HK-2 (cell line): ENCODE results near the gene DLL3.
A peak's percentile ranks its signal among the peaks of the same experiment; 100 is the strongest.

Experiments used
- DNase-seq: peaks from one replicate; pipeline ENCODE4 v3.0.0-alpha.2; 2018; ENCODE audit not compliant: unreplicated experiment

The DLL3 gene

DNA sequence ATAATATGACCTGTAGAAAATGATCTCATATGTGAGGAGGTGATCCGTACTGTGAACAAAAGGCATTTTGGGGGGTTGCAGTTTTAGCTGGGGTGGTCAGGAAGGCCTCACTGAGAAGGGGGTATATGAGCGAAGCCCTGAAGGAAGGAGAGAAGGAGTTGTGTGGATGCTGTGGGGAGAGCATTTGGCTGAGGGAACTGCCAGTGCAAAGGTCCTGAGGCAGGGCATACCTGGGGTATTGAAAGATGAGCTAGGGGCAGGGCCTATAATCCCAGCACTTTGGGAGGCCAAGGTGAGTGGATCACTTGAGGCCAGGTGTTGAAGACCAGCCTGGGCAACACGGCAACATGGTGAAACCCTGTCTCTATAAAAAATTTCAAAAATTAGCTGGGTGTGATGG is 18.7 kb downstream of the DLL3 start:
- no peak for DNase-seq

DNA sequence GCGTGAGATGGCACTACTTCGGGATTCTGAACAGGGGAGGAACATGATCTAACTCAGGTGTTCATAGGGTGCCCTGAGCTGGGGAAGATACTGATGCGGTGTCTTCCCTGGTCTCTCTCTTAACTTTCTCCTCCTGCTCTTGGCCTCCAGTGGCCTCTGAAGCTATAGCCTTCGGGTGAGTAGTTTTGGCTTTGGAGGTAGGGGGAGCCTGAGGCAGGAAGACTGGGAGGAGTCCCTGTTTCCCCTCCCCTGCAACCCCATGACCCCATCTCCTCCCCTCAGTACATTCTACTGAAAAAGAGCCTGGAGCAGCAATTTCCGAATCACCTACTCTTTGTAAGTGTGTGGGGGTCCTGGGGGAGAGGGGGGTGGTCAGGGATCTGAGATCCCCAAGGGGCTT is 19.7 kb downstream of the DLL3 start:
- DNase-seq = no peak

DNA sequence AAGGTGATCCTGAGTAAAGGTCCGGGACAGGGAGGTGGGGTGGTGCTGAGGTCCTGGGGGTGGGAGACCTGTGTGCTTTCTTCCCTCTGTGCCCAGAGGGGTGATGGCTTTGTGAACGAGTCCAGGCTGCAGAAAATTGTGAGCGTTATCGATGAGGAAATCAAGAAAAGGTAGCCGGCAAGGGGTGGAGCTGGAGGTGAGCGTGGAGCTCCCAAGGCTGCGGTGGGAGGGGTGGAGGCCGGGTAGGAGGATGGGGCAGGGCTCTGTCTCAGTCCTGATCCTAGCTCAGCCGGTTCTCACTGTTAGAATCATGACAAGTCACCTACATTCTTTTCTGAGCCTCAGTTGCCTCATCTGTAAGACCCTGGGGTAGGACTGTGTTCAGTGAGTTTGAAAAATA is 20.2 kb downstream of the DLL3 start:
- DNase-seq = no peak

DNA sequence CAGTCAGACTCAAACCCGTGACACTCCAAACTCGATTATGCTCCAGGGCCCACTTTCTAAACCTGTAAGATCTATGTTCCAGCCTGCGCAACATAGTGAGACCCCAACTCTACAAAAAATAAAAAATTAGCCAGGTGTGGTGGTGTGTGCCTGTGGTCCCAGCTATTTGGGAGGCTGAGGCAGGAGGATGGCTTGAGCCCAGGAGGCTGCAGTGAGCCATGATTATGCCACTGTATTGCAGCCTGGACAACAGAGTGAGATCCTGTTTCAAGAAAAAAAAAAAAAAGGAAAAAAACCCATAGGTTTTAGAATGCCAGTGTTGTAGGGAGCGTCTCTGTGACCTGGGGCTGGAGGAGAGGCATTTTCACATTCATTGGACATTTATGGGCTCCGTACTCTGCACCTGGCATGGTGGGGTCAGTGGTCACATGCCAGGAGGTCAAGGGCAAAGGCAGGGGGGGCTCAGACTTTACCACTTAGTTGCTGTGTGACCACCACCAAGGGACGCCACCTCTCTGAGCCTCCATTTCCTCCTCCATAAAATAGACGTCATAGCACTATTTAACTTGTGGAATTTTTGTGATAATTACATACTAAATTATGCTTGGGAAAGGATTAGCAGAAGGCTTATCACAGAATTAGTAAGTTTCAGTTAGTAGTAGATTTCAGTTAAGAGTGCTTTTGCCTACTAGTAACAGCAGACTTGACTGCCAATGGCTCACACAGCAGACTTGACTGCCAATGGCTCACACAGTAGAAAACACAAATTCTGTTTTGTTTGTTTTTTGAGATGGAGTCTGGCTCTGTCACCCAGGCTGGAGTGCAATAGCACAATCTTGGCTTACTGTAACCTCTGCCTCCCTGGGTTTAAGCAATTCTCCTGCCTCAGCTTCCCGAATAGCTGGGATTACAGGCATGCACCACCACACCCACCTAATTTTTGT is 22.1 kb downstream of the DLL3 start:
- no peak for DNase-seq

- DNase-seq = no peak
Observed at GRCh38 chr19:39524495-39524894, 25.7 kb downstream of the DLL3 start.

- no peak for DNase-seq
Observed at GRCh38 chr19:39525205-39525604, 26.5 kb downstream of the DLL3 start.

- DNase-seq = no peak
Observed at GRCh38 chr19:39531834-39532232, 33.1 kb downstream of the DLL3 start.

DNA sequence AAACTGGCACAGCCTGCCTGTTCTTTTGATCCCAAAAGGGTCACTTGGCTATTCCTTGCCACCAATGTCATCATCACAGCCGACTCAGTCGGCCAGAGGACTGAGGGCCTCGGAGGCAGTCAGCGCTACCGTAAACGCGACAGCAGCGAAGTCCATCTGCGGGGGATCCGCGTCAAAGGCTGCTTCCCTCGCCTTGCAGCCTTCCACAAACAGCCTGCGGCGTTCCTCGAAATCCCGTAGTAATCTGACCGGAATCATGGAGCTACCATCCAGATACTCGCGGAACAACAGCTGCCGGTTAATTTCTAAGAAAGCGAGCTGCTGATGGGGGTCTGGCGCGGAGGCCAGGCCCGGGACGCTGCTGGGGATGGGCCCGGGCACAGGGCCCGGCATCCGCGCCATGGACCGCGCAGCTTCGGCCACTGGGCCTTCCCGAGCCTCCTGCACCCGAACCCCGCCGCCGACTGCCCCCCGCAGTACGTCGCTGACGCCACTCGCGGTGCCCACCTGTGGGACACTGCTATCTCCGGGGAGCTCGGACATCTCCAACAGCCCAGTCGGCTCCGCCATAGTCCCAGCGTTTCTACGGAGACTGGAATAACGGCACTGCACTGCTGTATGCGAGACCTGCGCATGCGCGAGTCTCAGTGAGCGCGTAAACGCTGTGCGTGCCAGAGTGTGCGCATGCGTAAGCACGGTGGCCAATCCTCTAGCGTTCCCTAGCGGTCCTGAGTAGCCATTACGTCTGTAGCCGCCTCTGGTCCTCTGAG is 33.7 kb downstream of the DLL3 start, which contains the start of gene EID2B:
Gene EID2B, minus strand, starts transcription at position 620 of the 770 bp plus-strand sequence. Its CDS starts 50 bp downstream, at position 570.
- peak; percentile 96 for DNase-seq

DNA sequence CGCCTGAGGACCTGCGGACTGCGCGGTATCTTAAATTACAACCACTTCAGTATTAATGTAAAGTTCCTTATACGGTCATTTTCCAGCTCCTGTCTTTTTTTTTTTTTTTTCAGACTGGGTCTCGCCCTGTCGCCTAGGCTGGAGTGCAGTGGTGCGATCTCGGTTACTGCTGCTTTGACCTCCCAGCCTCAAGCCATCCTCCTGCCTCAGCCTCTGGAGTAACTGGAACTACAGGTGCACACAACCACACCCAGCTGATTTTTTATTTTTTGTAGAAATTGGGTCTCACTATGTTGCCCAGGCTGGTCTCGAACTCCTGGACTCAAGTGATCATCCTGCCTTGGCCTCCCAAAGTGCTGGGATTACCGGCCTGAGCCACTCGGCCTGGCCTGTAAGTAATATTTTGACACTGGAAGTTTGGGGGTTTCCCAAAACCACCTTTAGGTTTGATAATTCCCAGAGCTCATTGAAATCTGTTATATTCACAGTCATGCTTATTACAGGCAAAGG is 34.3 kb downstream of the DLL3 start:
- no peak for DNase-seq

- no peak for DNase-seq
Observed at GRCh38 chr19:39533791-39534190, 35.0 kb downstream of the DLL3 start.

GRCh38 chr19:39539165-39539517 is 40.4 kb downstream of the DLL3 start:
- no peak for DNase-seq

- peak; percentile 97 for DNase-seq
Observed at GRCh38 chr19:39539518-39540332, 41.0 kb downstream of the DLL3 start, which contains the start of gene EID2. EID2 (minus strand) TSS chr19:39540161; CDS start chr19:39540079, 82 bp downstream.

GRCh38 chr19:39540333-39540673 is 41.6 kb downstream of the DLL3 start:
- no peak for DNase-seq

DNA sequence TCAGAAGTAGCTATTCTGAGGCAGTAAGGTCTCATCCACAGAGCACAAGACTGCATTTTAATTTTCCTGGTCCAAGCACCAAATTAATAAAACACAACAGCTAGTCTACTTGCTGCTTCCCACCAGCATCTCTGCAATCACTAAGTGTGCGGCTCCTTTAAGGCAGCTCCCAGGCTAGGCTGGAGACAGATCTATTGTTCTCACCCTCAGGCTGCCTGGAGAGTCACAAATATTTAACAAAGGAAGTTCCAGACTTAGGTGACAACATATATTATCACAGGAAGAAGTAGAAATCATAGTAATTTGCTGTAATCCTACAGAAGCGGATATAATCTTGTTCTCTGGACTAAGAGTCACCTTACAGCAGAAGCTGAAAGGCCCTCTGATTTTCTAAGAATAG is 43.5 kb downstream of the DLL3 start:
- DNase-seq = no peak

GRCh38 chr19:39543477-39543857 is 44.7 kb downstream of the DLL3 start:
- no peak for DNase-seq

DNA sequence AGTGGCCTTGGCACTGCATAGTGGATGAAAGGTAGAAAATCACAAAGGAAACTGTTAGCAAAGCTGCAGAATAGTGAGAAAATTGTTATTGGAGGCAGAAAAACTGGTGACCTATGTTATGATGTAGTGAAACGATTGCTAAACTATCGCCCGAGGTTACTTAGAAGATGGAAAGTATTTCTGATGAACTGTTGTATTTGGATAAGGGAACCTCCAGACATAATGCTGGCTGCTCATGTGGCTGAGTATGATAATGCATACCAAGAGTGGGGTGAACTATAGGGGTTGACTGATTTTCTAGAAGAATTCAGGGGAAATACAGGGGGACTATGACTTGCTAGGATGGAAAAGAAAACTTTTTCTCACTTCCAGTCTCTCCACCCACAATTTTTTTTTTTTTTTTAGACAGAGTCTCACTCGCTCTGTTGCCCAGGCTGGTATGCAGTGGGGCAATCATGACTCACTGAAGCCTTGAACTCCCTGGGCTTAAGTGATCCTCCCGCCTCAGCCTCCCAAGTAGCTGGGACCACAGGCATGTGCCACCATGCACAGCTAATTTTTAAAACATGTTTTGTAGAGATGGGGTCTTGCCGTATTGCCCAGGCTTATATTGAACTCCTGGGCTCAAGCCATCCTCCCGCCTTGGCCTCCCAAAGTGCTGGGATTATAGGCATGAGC is 45.6 kb downstream of the DLL3 start:
- no peak for DNase-seq

DNA sequence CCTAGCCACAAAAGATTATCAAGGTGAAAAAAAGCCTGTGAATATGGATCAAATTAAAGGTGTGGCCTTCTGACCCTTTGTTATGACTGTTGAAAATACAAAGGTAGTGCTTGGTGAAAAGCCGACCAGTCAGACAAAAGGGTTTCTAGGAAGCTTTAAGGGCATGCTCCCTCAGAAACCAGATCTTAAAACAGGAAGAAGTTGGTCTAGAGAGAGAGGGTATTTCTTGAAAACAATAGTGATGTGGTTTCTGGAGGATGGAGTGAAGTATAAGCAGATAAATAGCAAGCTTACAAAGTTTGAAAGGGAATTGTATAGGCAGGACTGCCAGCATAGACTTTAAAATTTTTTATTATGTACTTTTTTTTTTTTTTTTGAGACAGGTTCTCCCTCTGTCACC is 46.2 kb downstream of the DLL3 start:
- DNase-seq = no peak

DNA sequence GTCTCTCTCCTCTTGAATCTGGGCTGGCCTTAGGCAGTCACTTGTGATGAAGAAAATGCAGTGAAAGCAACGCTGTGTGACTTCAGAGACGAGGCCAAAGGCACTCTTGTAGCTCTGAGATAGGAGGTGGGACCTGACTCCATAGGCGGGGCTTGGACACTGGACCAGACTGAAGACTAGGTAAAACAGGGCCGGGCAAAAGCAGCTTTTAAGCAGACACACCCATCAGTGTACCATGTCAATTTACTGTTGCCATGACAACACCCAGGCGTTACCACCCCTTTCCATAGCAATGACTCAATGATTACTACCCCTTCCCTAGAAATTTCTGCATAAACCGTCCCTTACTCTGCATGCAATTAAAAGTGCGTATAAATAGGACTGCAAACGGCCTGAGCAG is 47.9 kb downstream of the DLL3 start:
- no peak for DNase-seq

- no peak for DNase-seq
Observed at GRCh38 chr19:39550197-39550596, 51.5 kb downstream of the DLL3 start.

DNA sequence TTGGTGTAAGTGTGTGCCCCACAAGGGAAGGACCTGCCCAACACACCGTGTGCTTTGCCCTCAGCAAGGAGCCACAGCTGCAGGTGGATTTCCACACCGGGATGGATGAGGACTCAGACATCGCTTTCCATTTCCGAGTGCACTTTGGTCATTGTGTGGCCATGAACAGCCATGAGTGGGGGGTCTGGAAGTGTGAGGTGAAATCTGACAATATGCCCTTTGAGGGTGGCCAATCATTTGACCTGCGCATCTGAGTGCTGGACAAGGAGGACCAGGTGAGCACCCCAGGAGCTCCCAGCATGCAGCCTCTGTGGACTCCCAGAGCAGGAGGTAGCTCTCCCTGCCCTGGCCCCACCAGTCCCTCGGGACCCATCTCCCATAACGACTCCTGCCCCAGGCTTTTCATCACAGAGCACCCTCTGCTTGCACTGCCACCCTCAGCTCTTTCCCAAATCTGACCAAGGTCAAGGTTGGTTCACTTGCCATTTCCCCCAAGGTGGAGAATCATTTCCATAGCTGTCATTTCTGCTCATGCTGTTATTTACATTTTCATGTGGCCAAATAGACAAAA is 54.4 kb downstream of the DLL3 start:
- DNase-seq = no peak

GRCh38 chr19:39554701-39555311 is 56.1 kb downstream of the DLL3 start:
- DNase-seq = no peak
